Glomerular visceral epithelial cell (primary cell): ENCODE measurements around the gene TTC6.
"Not testable (repeated sequence)": the region's sequence is repeated elsewhere in the genome, so short reads cannot be mapped to it uniquely, and the experiment has no call there.

ENCODE experiments used
- DNase-seq: peaks from one replicate; pipeline ENCODE4 v3.0.0-alpha.2; 2016; ENCODE audit errors: extremely low spot score

TTC6 gene

GRCh38 chr14:37594971-37595808 lies at the start of gene TTC6, which contains the start of gene FOXA1:
TSS of gene TTC6 (plus strand) at chr14:37595629. CDS start at chr14:37622065, 26,436 bp downstream.
TSS of gene FOXA1 (minus strand) at chr14:37595249. CDS start at chr14:37594972, 277 bp downstream.
- DNase-seq: peak; percentile 63

GRCh38 chr14:37546621-37547447 lies 48.6 kb upstream of the TTC6 start:
- no peak for DNase-seq

GRCh38 chr14:37550511-37550910 lies 44.9 kb upstream of the TTC6 start:
- DNase-seq: no peak

- no peak for DNase-seq
Observed at GRCh38 chr14:37551119-37551518, 44.3 kb upstream of the TTC6 start.

GRCh38 chr14:37553935-37554550 lies 41.4 kb upstream of the TTC6 start:
- DNase-seq: no peak

GRCh38 chr14:37555596-37555995 lies 39.8 kb upstream of the TTC6 start:
- not testable (repeated sequence) for DNase-seq

GRCh38 chr14:37558740-37559139 lies 36.7 kb upstream of the TTC6 start:
- DNase-seq: no peak

GRCh38 chr14:37559386-37559785 lies 36.0 kb upstream of the TTC6 start:
- DNase-seq: no peak

- no peak for DNase-seq
Observed at GRCh38 chr14:37563189-37563588, 32.2 kb upstream of the TTC6 start.

GRCh38 chr14:37565550-37565949 lies 29.9 kb upstream of the TTC6 start:
- no peak for DNase-seq

- DNase-seq: no peak
Observed at GRCh38 chr14:37566811-37567371, 28.5 kb upstream of the TTC6 start.

- no peak for DNase-seq
Observed at GRCh38 chr14:37569729-37570128, 25.7 kb upstream of the TTC6 start.

GRCh38 chr14:37571391-37571790 lies 24.0 kb upstream of the TTC6 start:
- no peak for DNase-seq

GRCh38 chr14:37573356-37573755 lies 22.1 kb upstream of the TTC6 start:
- DNase-seq: no peak

- DNase-seq: no peak
Observed at GRCh38 chr14:37579274-37579673, 16.2 kb upstream of the TTC6 start.

GRCh38 chr14:37580146-37580545 lies 15.3 kb upstream of the TTC6 start:
- DNase-seq: no peak

- no peak for DNase-seq
Observed at GRCh38 chr14:37583358-37584210, 11.8 kb upstream of the TTC6 start.

GRCh38 chr14:37584211-37585100 lies 11.0 kb upstream of the TTC6 start:
- DNase-seq: no peak

GRCh38 chr14:37585101-37585511 lies 10.3 kb upstream of the TTC6 start:
- no peak for DNase-seq
